ENCODE results near the gene TET2.

GRCh38 chr4:105277702-105278101, 131.0 kb downstream of the TET2 start:
- TF ChIP-seq CTCF (IDR thresholded peaks at IDR 0.05) (no peak), POLR2A (IDR thresholded peaks at IDR 0.05) (no peak)
